ENCODE results near the gene SYNRG.

Gene SYNRG

DNA sequence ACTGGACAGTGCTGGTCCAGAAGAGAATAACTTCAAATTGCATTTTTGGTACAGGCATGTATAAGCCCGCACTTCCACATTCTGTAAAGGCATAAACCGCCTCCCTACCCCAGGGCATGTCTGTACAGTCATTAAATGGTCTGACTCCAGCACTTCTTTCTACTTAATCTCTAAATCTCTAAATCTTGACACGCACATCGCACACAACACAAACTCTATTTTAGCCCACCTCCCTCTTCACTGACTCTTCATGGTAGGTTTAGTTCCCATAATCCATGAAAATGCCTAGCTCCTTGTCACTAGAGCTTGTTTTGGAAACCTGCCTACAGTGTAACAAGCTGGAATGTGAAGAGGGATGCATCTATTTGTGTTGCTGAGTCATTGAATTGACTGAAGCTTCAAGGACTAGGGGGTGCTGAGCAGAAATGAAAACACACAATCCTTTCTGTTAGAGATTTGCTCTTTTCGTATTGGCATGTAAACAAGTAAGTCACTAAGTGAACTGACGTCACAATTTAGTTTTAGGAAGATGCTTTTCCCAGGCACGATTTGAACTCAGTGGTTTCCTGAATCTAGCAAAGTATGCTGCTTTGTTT, 121.1 kb downstream of the SYNRG start:
- no peak for TF ChIP-seq TCF12 (IDR thresholded peaks at IDR 0.05; ENCODE audit: low read depth)
- no peak for TF ChIP-seq RAD21 (IDR thresholded peaks at IDR 0.05; ENCODE audit: low read depth)
- no peak for TF ChIP-seq EP300 (IDR thresholded peaks at IDR 0.05; ENCODE audit: borderline replicate concordance)
- peak; percentile 28; the same call in 1 of the 2 replicates for TF ChIP-seq NFIC (IDR thresholded peaks at IDR 0.05)
- TF ChIP-seq YY1 (IDR thresholded peaks at IDR 0.05; ENCODE audit: low read depth), result no peak
- peak; percentile 82 for TF ChIP-seq TEAD4 (IDR thresholded peaks at IDR 0.05)
- no peak for TF ChIP-seq CEBPB (IDR thresholded peaks at IDR 0.05)

GRCh38 chr17:37485938-37486570, 123.2 kb downstream of the SYNRG start:
- no peak for TF ChIP-seq YY1 (IDR thresholded peaks at IDR 0.05; ENCODE audit: low read depth)

- TF ChIP-seq CEBPB (IDR thresholded peaks at IDR 0.05) (0 out of 2 replicates have a peak, but pooled peaks have one; percentile 57), RAD21 (IDR thresholded peaks at IDR 0.05; ENCODE audit: low read depth) (no peak), MAX (IDR thresholded peaks at IDR 0.05) (0 out of 2 replicates have a peak, but pooled peaks have one; percentile 12)
Measured at GRCh38 chr17:37483311-37484039, 125.7 kb downstream of the SYNRG start.

GRCh38 chr17:37481001-37481665, 128.1 kb downstream of the SYNRG start:
- TF ChIP-seq RAD21 (IDR thresholded peaks at IDR 0.05; ENCODE audit: low read depth), result no peak
- peak; percentile 33; the same call in 1 of the 2 replicates for TF ChIP-seq CEBPB (IDR thresholded peaks at IDR 0.05)

GRCh38 chr17:37480427-37480826, 128.8 kb downstream of the SYNRG start:
- TF ChIP-seq EP300 (IDR thresholded peaks at IDR 0.05; ENCODE audit: borderline replicate concordance), result no peak
- no peak for TF ChIP-seq YY1 (IDR thresholded peaks at IDR 0.05; ENCODE audit: low read depth)
- TF ChIP-seq ZBTB7A (IDR thresholded peaks at IDR 0.05; ENCODE audit: low read depth), result no peak
- no peak for TF ChIP-seq TCF12 (IDR thresholded peaks at IDR 0.05; ENCODE audit: low read depth)
- TF ChIP-seq RAD21 (IDR thresholded peaks at IDR 0.05; ENCODE audit: low read depth), result no peak
- TF ChIP-seq, protein P1, sequence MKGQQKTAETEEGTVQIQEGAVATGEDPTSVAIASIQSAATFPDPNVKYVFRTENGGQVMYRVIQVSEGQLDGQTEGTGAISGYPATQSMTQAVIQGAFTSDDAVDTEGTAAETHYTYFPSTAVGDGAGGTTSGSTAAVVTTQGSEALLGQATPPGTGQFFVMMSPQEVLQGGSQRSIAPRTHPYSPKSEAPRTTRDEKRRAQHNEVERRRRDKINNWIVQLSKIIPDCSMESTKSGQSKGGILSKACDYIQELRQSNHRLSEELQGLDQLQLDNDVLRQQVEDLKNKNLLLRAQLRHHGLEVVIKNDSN (IDR thresholded peaks at IDR 0.05), result no peak
- TF ChIP-seq CREB1 (IDR thresholded peaks at IDR 0.05; ENCODE audit: low read depth), result no peak
- no peak for TF ChIP-seq TAF1 (IDR thresholded peaks at IDR 0.05; ENCODE audit: low read depth)
- TF ChIP-seq FOXM1 (IDR thresholded peaks at IDR 0.05; ENCODE audit: borderline replicate concordance, low read depth), result no peak
- no peak for TF ChIP-seq REST (IDR thresholded peaks at IDR 0.05; ENCODE audit: low read depth)
- no peak for TF ChIP-seq EGR1 (IDR thresholded peaks at IDR 0.05)
- no peak for TF ChIP-seq CEBPB (IDR thresholded peaks at IDR 0.05)
- no peak for TF ChIP-seq NFIC (IDR thresholded peaks at IDR 0.05)
- no peak for TF ChIP-seq MAX (IDR thresholded peaks at IDR 0.05)

DNA sequence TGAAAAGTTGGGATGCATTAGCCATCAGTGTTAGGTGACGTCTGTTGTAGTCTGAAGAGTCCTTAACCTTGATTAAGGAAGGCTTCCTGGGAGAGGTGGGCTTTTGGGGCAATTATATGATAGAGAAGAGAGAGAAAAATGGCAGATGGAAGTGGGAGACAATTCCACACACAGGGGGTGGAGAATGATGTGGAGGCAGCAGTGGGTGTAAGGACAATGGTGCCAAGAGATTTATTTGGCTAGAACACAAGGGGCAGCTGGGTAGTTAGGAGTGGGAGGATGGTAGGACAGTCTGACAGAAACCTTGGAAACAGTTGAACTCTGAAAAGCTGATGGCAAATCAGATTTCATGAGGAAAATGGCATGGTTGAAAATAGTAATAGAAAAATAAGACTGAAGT, 130.2 kb downstream of the SYNRG start:
- TF ChIP-seq RAD21 (IDR thresholded peaks at IDR 0.05; ENCODE audit: low read depth) (no peak), EGR1 (IDR thresholded peaks at IDR 0.05) (no peak), FOXM1 (IDR thresholded peaks at IDR 0.05; ENCODE audit: borderline replicate concordance, low read depth) (no peak), MAX (IDR thresholded peaks at IDR 0.05) (no peak), TEAD4 (IDR thresholded peaks at IDR 0.05) (no peak), REST (IDR thresholded peaks at IDR 0.05; ENCODE audit: low read depth) (no peak), ZBTB7A (IDR thresholded peaks at IDR 0.05; ENCODE audit: low read depth) (no peak), TAF1 (IDR thresholded peaks at IDR 0.05; ENCODE audit: low read depth) (no peak), EP300 (IDR thresholded peaks at IDR 0.05; ENCODE audit: borderline replicate concordance) (no peak), CEBPB (IDR thresholded peaks at IDR 0.05) (no peak), NFIC (IDR thresholded peaks at IDR 0.05) (no peak), CREB1 (IDR thresholded peaks at IDR 0.05; ENCODE audit: low read depth) (no peak)
- TF ChIP-seq, protein P1 (IDR thresholded peaks at IDR 0.05), result no peak
